HEK293T (cell line): ENCODE data around the gene FMR1.

Source experiments
- CTCF ChIA-PET: fragments of 350-600 bp; formaldehyde crosslinking; extraction: SDS; loops from one replicate; lab custom pipeline; 2021; ENCODE audit warnings: antibody characterized with exemption, inconsistent platforms; lab: Yijun Ruan, JAX
- POLR2A ChIA-PET: fragments of 350-600 bp; formaldehyde crosslinking; extraction: SDS; loops from one replicate; lab custom pipeline; 2020; ENCODE audit warnings: antibody characterized with exemption, inconsistent platforms; lab: Yijun Ruan, JAX
- DNase-seq: peaks from one replicate; pipeline ENCODE4 v3.0.0; 2012; ENCODE audit warnings: mixed read lengths; ENCODE audit errors: extremely low spot score
- ARNT ChIP-seq: fragments of 450-650 bp; IDR thresholded peaks from 2 replicates; pipeline ENCODE4 v1.6.1; 2017; ENCODE audit warnings: mild to moderate bottlenecking
- BHLHE40 ChIP-seq: fragments of 450-650 bp; IDR thresholded peaks from 2 replicates; pipeline ENCODE4 v1.6.1; 2016; ENCODE audit warnings: mild to moderate bottlenecking, moderate library complexity, borderline replicate concordance
- CTBP1 ChIP-seq: fragments of 450-650 bp; IDR thresholded peaks from 2 replicates; pipeline ENCODE4 v1.6.1; 2016; ENCODE audit warnings: borderline replicate concordance
- ELF4 ChIP-seq: fragments of 450-650 bp; IDR thresholded peaks from 2 replicates; pipeline ENCODE4 v1.6.1; 2017; ENCODE audit warnings: antibody characterized with exemption
- FOXA1 ChIP-seq: fragments of 450-650 bp; IDR thresholded peaks from 2 replicates; pipeline ENCODE4 v1.6.1; 2016; ENCODE audit warnings: mild to moderate bottlenecking
- FOXK2 ChIP-seq: fragments of 450-650 bp; IDR thresholded peaks from 2 replicates; pipeline ENCODE4 v1.6.1; 2016; ENCODE audit warnings: mild to moderate bottlenecking
- FOXM1 ChIP-seq: fragments of 450-650 bp; IDR thresholded peaks from 2 replicates; pipeline ENCODE4 v1.6.1; 2017; ENCODE audit warnings: mild to moderate bottlenecking, borderline replicate concordance
- HDGF ChIP-seq: fragments of 450-650 bp; IDR thresholded peaks from 2 replicates; pipeline ENCODE4 v1.6.1; 2017; ENCODE audit warnings: antibody characterized with exemption, borderline replicate concordance
- L3MBTL2 ChIP-seq: fragments of 450-650 bp; conservative IDR thresholded peaks from 2 replicates; pipeline ENCODE4 v1.6.1; 2016; ENCODE audit warnings: mild to moderate bottlenecking
- LEF1 ChIP-seq: fragments of 450-650 bp; IDR thresholded peaks from 2 replicates; pipeline ENCODE4 v1.6.1; 2017; ENCODE audit warnings: mild to moderate bottlenecking, borderline replicate concordance
- NFRKB ChIP-seq: fragments of 450-650 bp; IDR thresholded peaks from 2 replicates; pipeline ENCODE4 v1.6.1; 2016; ENCODE audit warnings: mild to moderate bottlenecking, moderate library complexity
- SP1 ChIP-seq: fragments of 450-650 bp; IDR thresholded peaks from 2 replicates; pipeline ENCODE4 v1.6.1; 2017
- SUZ12 ChIP-seq: fragments of 450-650 bp; IDR thresholded peaks from 2 replicates; pipeline ENCODE4 v1.6.1; 2016; ENCODE audit warnings: mild to moderate bottlenecking
- TARDBP ChIP-seq: fragments of 450-650 bp; IDR thresholded peaks from 2 replicates; pipeline ENCODE4 v1.6.1; 2016
- ZNF384 ChIP-seq: fragments of 450-650 bp; IDR thresholded peaks from 2 replicates; pipeline ENCODE4 v1.6.1; 2016
- TF ChIP-seq, protein P1 (sequence below): fragments of 450-650 bp; IDR thresholded peaks from 2 replicates; pipeline ENCODE4 v1.6.1; 2016

Gene FMR1

DNA sequence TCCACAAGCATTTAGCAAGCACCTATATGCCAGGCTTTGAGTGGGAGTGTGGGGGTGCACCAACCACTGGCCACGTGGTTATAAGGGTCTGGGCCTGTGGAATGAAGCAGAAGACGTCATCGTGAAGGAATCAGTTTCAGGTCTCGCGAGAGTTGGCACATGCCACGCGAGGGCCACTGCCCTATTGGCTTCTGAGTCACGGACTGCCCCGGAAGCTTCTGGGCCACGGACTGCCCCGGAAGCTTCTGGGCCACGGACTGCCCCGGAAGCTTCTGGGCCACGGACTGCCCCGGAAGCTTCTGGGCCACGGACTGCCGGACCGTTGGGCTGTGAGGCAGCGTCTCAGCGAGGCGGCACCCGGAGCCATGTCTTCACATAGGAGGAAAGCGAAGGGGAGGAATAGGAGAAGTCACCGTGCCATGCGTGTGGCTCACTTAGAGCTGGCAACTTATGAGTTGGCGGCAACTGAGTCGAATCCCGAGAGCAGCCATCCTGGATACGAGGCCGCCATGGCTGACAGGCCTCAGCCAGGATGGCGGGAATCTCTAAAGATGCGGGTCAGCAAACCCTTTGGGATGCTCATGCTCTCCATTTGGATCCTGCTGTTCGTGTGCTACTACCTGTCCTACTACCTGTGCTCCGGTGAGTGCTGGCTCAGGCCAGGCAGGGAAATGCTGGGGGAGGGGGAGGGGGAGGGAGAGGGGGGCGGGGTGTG lies 69.5 kb downstream of the FMR1 start, which contains the start of gene FMR1NB:
FMR1NB (plus strand) TSS at position 300 of the 715 bp plus-strand sequence; CDS start at position 366, 66 bp downstream.
- no peak for DNase-seq
- ChIA-PET POLR2A (no interaction called here), CTCF (no interaction called here)
- TF ChIP-seq ZNF384 (no peak), FOXM1 (no peak), CTBP1 (no peak), LEF1 (no peak), FOXA1 (no peak), BHLHE40 (no peak), FOXK2 (no peak), ELF4 (no peak), HDGF (no peak), TARDBP (no peak), L3MBTL2 (no peak), SP1 (no peak), NFRKB (no peak), ARNT (no peak), SUZ12 (no peak)
- TF ChIP-seq, protein P1, sequence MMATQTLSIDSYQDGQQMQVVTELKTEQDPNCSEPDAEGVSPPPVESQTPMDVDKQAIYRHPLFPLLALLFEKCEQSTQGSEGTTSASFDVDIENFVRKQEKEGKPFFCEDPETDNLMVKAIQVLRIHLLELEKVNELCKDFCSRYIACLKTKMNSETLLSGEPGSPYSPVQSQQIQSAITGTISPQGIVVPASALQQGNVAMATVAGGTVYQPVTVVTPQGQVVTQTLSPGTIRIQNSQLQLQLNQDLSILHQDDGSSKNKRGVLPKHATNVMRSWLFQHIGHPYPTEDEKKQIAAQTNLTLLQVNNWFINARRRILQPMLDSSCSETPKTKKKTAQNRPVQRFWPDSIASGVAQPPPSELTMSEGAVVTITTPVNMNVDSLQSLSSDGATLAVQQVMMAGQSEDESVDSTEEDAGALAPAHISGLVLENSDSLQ: no peak
